ENCODE measurements around the gene NSUN3. TPM values are rescaled to one million over a fixed set of nuclear protein-coding genes. Genes with fewer than 3 reads are reported as not detected.
A peak's percentile ranks its signal among the peaks of the same experiment; 100 is the strongest.
"Not testable (repeated sequence)": the region's sequence is repeated elsewhere in the genome, so short reads cannot be mapped to it uniquely, and the experiment has no call there.

The NSUN3 gene
- total RNA-seq, 1 experiment from 2014 or later: 21.5 TPM

- DNase-seq (ENCODE audit: low spot score): no peak
Measured at GRCh38 chr3:94066506-94067500, 3.9 kb downstream of the NSUN3 start.

GRCh38 chr3:94069194-94069813, 6.4 kb downstream of the NSUN3 start:
- peak; percentile 65 for DNase-seq (ENCODE audit: low spot score)

DNA sequence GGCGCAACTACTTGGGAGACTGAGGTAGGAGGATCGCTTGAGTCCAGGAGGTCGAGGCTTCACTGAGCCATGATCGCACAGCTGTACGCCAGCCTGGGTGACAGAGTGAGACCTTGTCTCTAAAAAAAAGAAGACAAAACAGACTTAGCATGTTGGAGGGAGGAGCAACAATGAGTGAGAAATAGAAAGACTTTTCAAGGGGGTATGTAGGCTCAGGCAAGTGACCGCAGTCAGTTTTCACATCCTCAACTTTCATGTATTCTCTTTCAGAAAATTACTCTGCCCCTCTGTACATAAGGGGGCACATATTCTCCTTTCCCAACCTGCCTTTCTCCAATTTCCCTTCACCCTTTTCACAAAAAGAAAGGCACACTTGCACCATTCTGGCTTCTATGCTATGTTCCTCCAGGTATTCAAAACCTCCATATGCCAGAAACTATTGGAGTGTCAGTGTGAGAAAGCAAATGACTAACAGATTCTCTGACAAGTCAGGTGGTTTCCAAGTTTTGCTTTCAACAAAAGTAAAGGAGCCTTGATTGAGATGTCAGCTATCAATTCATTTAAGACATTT, 7.6 kb downstream of the NSUN3 start:
- no peak for DNase-seq (ENCODE audit: low spot score)

GRCh38 chr3:94071713-94072284, 8.9 kb downstream of the NSUN3 start:
- DNase-seq (ENCODE audit: low spot score): no peak

DNA sequence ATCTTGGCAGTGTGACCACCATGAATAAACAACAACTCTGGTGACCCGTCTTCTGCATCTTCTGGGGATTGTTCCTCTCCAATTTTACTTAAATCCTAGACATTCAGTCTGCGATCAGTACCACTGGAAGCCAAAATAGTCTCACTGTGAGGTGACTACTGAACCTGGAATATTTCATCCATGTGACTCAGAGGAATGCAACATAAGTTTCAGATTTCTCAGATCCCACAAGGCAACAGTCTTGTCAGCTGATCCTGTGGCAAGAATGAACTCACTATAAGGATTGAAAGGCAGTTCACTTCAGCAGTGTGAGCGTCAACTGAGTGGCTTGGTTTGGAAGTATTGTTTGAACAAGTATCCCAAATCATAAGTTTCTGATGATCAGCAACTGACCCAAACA, 13.2 kb downstream of the NSUN3 start:
- DNase-seq (ENCODE audit: low spot score): no peak

DNA sequence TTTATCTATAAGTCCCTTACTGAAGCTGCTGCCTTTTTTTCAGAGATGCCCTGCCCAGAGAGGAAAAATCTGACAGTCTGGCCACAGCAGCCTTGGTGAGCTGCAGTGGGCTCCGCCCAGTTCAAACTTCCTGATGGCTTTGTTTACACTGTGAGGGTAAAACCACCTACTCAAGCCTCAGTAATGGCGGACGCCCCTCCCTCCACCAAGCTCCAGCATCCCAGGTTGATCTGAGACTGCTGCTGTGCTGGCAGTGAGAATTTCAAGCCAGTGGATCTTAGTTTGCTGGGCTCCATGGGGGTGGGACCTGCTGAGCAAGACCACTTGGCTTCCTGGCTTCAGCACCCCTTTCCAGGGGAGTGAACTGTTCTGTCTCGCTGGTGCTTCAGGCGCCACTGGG, 17.7 kb downstream of the NSUN3 start:
- peak; percentile 48 for DNase-seq (ENCODE audit: low spot score)

- no peak for DNase-seq (ENCODE audit: low spot score)
Measured at GRCh38 chr3:94081884-94082283, 19.0 kb downstream of the NSUN3 start.

DNA sequence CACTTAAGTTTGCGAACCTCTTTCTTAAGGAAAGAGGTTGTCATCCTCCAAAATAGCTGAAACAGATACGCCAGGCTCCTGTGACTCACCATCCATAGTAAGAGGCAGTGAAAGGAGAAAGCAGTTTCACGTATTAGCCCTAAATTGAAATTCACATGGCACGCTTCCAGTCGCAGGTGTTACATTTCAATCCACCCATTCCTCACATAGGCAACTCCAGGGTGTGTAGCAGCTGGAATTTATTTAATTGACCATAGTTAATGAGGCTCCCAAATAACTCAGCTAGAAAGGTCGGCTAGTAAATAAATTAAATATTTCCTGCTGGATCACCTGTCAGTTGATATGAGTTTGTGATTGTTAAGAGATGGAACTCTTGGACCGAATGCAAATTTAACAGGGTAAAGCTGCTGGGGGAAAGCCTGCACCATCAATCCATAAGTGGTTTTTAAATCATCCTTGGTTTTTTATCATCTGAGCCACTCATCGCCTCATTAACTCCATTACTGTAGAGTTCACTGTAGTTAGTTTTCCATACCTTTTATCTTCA, 19.6 kb downstream of the NSUN3 start:
- DNase-seq (ENCODE audit: low spot score): no peak

DNA sequence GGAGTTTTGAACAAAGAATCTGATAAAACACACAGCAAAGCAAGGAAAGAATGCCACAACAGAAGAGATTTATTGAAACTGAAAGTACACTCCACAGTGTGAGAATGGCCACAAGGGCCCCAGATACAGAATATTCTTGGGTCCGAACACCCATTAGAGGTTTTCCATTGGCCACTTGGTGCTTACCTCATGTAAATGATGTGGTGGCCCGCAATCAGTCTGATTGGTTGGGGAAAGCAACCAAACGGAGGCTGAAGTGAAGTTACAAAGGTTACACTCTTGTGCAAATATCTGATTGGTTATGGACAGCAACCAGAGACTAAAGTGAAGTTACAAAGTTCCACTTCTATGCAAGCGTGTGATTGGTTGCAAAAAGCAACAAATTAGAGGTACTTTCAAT, 20.4 kb downstream of the NSUN3 start:
- no peak for DNase-seq (ENCODE audit: low spot score)

DNA sequence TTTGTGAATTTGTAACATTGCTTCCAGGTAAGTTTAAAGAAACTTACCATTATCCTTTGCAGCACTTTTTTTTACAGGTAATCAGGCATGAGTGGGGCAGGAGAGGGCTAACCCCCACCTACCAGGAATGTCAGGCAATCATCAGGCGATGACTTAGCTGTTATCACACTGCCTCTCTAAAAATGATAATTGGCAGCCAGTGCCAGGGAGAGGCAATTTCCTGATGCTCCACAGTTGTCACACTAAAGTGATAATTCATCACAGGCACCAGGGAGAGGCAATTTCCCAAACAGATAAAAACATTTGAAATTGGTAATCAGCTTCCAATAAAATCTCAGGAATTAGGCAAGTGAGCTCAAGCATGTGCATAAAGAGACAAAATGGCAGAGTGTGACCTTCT, 26.3 kb downstream of the NSUN3 start:
- no peak for DNase-seq (ENCODE audit: low spot score)

- DNase-seq (ENCODE audit: low spot score): no peak
Measured at GRCh38 chr3:94092086-94092485, 29.2 kb downstream of the NSUN3 start.

GRCh38 chr3:94093151-94093550, 30.3 kb downstream of the NSUN3 start:
- DNase-seq (ENCODE audit: low spot score): no peak

GRCh38 chr3:94095111-94095510, 32.2 kb downstream of the NSUN3 start:
- no peak for DNase-seq (ENCODE audit: low spot score)

GRCh38 chr3:94098452-94098851, 35.6 kb downstream of the NSUN3 start:
- no peak for DNase-seq (ENCODE audit: low spot score)

DNA sequence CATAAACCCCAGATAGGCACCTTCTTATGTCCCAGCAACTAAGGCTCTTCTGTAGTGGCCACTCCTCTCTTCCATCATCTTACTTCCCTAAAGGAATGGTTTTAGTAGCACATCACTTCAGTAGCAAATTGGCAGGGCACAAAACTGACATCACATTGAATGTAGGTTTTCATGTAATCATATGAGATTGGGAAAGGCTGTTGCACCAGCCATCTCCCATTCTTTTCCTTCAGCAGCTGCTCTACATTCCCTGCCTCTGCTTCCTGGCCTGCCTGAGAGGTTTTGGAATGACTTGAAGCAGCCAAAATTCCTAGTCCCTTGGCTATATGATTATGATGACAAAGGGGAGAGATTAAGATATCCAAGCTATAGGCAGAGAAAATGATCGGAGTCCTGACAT, 36.5 kb downstream of the NSUN3 start:
- no peak for DNase-seq (ENCODE audit: low spot score)

DNA sequence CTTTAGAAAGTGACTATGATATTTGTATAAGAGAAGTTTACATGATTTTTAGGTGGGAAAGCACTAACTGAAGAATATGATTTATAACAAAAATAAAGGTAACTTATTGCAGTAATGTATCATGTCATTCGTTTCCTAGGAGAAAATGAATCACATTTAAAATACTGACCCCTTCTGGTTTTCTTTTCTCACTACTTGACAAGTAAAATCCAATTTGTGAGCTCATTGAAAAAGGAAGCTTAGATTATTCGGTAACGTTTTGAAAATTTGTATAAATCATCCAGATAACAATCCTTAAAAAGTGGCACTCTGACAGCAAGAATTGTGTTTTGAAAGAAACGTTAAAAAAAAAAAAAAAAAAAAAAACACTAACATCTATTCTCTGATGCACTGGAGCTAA, 39.0 kb downstream of the NSUN3 start:
- peak; percentile 36 for DNase-seq (ENCODE audit: low spot score)

GRCh38 chr3:94106268-94106667, 43.4 kb downstream of the NSUN3 start:
- DNase-seq (ENCODE audit: low spot score): no peak

DNA sequence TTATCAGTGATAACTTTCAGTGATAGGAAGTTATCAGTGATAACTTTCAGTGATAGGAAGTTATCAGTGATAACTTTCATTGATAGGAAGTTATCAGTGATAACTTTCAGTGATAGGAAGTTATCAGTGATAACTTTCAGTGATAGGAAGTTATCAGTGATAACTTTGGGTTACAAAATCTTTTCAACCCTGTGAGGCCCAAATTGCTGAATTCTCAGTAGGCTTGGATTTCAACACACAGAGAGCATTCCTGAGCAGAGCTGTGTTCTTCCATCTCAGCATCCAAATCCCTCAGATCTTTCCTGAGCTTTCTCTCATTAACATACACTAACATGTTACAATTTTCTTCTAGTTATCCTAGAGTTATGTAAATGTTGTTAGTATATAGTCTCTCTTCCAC, 47.4 kb downstream of the NSUN3 start:
- DNase-seq (ENCODE audit: low spot score): not testable (repeated sequence)

DNA sequence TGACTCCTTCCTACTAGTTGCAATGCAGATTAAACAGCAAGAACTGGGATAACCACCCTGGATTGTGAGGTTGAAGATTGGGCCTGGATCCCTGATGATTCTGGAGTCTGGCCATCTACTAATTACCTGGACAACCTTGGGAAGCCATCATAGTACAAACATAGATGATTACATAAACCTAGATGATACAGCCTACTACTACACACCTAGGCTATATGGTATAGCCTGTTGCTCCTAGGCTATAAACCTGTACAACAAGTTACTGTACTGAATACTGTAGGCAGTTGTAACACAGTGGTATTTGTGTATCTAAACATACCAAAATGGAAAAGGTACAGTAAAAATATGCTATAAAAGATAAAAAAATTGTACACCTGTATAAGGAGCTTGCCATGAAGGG, 48.0 kb downstream of the NSUN3 start:
- no peak for DNase-seq (ENCODE audit: low spot score)

GRCh38 chr3:94114666-94115065, 51.8 kb downstream of the NSUN3 start:
- no peak for DNase-seq (ENCODE audit: low spot score)

DNA sequence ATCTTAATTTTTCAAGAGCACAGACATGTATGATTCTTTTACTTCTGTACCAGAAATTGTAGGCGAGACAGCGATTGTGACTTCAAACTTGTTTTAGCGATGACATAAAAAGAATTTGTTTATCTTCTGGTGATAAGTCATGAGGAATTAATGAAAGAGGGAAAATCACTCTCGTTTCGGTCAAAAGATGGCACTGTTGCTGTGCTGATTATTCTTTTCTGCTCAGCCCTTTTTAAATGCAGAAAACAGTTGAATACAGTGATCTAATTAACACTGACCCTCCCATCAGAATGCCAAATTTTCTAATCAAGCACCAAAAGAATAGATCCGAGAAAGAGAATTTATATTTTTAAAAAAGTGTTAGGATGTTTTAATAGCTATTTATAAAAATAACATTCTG, 52.6 kb downstream of the NSUN3 start:
- peak; percentile 52 for DNase-seq (ENCODE audit: low spot score)

DNA sequence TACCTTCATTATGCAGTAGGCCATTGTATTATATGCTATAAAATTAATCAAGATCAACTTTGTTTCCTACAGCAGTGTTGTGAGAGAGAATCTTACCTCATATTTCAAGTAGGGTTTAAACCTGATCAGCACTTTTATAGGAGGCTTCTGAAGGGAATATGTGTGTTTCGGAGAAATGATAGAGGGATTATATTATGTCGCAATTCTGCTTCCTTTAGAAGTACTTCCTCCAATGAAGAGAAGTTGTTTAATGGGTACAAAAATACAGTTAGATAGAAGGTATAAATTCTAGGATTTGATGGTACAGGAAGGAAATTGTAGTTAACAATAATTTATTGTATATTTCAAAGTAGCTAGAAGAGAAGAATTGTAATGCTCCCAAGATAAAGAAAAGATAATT, 54.9 kb downstream of the NSUN3 start:
- no peak for DNase-seq (ENCODE audit: low spot score)
